Measurements from ENCODE around the gene TMEM178B.

TMEM178B gene

GRCh38 chr7:141409219-141409618 is 335.4 kb downstream of the TMEM178B start:
- H3K4me3 ChIP-seq (ENCODE audit: low read depth, low read length): no peak overlapping the region
- no peak for TF ChIP-seq CTCF (IDR thresholded peaks at IDR 0.05; ENCODE audit: low read depth, low read length)

GRCh38 chr7:141409801-141410329 is 336.0 kb downstream of the TMEM178B start:
- no peak for TF ChIP-seq CTCF (IDR thresholded peaks at IDR 0.05; ENCODE audit: low read depth, low read length)
- H3K4me3 ChIP-seq (ENCODE audit: low read depth, low read length): no peak overlapping the region

- no peak for TF ChIP-seq CTCF (IDR thresholded peaks at IDR 0.05; ENCODE audit: low read depth, low read length)
These were observed 336.6 kb downstream of the TMEM178B start for GRCh38 chr7:141410353-141411000.

GRCh38 chr7:141411133-141411532 is 337.3 kb downstream of the TMEM178B start:
- H3K4me3 ChIP-seq (ENCODE audit: low read depth, low read length): no peak overlapping the region
- TF ChIP-seq CTCF (IDR thresholded peaks at IDR 0.05; ENCODE audit: low read depth, low read length): no peak

More at GRCh38 chr7:141410353-141411000, 336.6 kb downstream of the TMEM178B start:
- H3K4me3 ChIP-seq (ENCODE audit: low read depth, low read length): no peak overlapping the region

GRCh38 chr7:141415999-141416398 is 342.1 kb downstream of the TMEM178B start:
- TF ChIP-seq CTCF (IDR thresholded peaks at IDR 0.05; ENCODE audit: low read depth, low read length): no peak
- H3K4me3 ChIP-seq (ENCODE audit: low read depth, low read length): no peak overlapping the region

- no peak overlapping the region for H3K4me3 ChIP-seq (ENCODE audit: low read depth, low read length)
- no peak for TF ChIP-seq CTCF (IDR thresholded peaks at IDR 0.05; ENCODE audit: low read depth, low read length)
These were observed 342.9 kb downstream of the TMEM178B start for GRCh38 chr7:141416650-141417270.

- TF ChIP-seq CTCF (IDR thresholded peaks at IDR 0.05; ENCODE audit: low read depth, low read length): no peak
These were observed 343.6 kb downstream of the TMEM178B start for GRCh38 chr7:141417506-141417905.

More at GRCh38 chr7:141417506-141417905, 343.6 kb downstream of the TMEM178B start:
- H3K4me3 ChIP-seq (ENCODE audit: low read depth, low read length): no peak overlapping the region
